ENCODE results near the gene PKP3. TPM values are rescaled to one million over a fixed set of nuclear protein-coding genes. Genes with fewer than 3 reads are reported as not detected.
"Not testable (repeated sequence)": the region's sequence is repeated elsewhere in the genome, so short reads cannot be mapped to it uniquely, and the experiment has no call there.

Gene PKP3
- total RNA-seq, 2 experiments from 2014 or later = not detected

GRCh38 chr11:396948-397548 lies 3.0 kb downstream of the PKP3 start:
- Mint-ChIP-seq H3K27me3 (ENCODE audit: low read depth) (no peaks in the 10 kb centered on the region), H3K36me3 (ENCODE audit: low read depth) (no peaks in the 10 kb centered on the region), H3K9me3 (peaks cover 4% of the 10 kb centered on the region), H3K27ac (no peak overlapping the region), H3K4me3 (no peak overlapping the region), H3K4me1 (ENCODE audit: low read depth) (peaks cover 5% of the 10 kb centered on the region)
- CTCF ChIA-PET = interaction anchor here (1.1 to 1.7 kb wide), 4 partner anchors 9 to 146 kb away, joined by 3 to 8 read pairs (median 6); no protein-coding TSS in a partner anchor
- intact Hi-C loops (cut with micrococcal nuclease) = no loop called here
- DNase-seq = peak; percentile 68

- H3K4me1 Mint-ChIP-seq (ENCODE audit: low read depth) = peaks cover 5% of the 10 kb centered on the region
- H3K27me3 Mint-ChIP-seq (ENCODE audit: low read depth) = no peaks in the 10 kb centered on the region
- CTCF ChIA-PET = no interaction called here
- intact Hi-C loops (cut with micrococcal nuclease) = no loop called here
- H3K36me3 Mint-ChIP-seq (ENCODE audit: low read depth) = no peaks in the 10 kb centered on the region
- no peak for DNase-seq
- peaks cover 4% of the 10 kb centered on the region for H3K9me3 Mint-ChIP-seq
- H3K27ac Mint-ChIP-seq = no peak overlapping the region
- H3K4me3 Mint-ChIP-seq = no peak overlapping the region
Measured at GRCh38 chr11:398826-399225, 4.8 kb downstream of the PKP3 start.

DNA sequence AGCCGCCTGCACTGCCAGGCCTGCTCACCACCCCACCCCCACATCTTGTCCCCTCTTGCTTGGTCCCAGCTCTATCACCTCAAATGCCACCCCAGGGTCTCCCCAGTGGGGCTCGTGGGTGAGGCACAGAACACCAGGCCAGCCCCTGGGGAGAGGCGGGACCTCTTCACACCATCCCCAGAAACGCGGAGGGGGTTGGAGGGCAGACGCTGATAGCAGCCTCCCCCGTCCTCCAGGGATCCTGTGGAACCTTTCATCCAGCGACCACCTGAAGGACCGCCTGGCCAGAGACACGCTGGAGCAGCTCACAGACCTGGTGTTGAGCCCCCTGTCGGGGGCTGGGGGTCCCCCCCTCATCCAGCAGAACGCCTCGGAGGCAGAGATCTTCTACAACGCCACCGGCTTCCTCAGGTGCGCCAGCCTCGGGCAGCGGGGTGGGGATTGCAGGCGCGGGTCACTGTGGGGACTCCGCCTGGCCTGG lies 5.8 kb downstream of the PKP3 start:
- intact Hi-C loops (cut with micrococcal nuclease) = no loop called here
- H3K36me3 Mint-ChIP-seq (ENCODE audit: low read depth) = no peaks in the 10 kb centered on the region

DNA sequence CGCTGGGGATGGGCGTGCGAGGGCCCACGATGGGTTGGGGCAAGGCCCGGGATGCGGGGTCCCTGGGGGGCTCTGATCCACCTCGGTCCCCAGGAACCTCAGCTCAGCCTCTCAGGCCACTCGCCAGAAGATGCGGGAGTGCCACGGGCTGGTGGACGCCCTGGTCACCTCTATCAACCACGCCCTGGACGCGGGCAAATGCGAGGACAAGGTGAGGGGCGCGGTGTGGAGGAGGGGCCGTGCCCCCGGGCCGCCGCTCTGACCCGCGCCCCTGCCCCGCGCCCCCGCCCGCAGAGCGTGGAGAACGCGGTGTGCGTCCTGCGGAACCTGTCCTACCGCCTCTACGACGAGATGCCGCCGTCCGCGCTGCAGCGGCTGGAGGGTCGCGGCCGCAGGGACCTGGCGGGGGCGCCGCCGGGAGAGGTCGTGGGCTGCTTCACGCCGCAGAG lies 6.3 kb downstream of the PKP3 start:
- H3K9me3 Mint-ChIP-seq = peaks cover 4% of the 10 kb centered on the region
- H3K27ac Mint-ChIP-seq = no peak overlapping the region
- H3K36me3 Mint-ChIP-seq (ENCODE audit: low read depth) = peaks cover under 1% of the 10 kb centered on the region
- H3K27me3 Mint-ChIP-seq (ENCODE audit: low read depth) = no peaks in the 10 kb centered on the region
- H3K4me1 Mint-ChIP-seq (ENCODE audit: low read depth) = peaks cover 5% of the 10 kb centered on the region
- CTCF ChIA-PET = no interaction called here
- intact Hi-C loops (cut with micrococcal nuclease) = no loop called here
- H3K4me3 Mint-ChIP-seq = no peak overlapping the region
- no peak for DNase-seq

More for the DNA sequence above, 5.8 kb downstream of the PKP3 start:
- CTCF ChIA-PET = no interaction called here
- H3K27me3 Mint-ChIP-seq (ENCODE audit: low read depth) = no peaks in the 10 kb centered on the region
- H3K4me1 Mint-ChIP-seq (ENCODE audit: low read depth) = peaks cover 5% of the 10 kb centered on the region
- no peak for DNase-seq
- H3K9me3 Mint-ChIP-seq = peaks cover 4% of the 10 kb centered on the region
- no peak overlapping the region for H3K4me3 Mint-ChIP-seq
- no peak overlapping the region for H3K27ac Mint-ChIP-seq

- H3K4me1 Mint-ChIP-seq (ENCODE audit: low read depth); CTCF ChIA-PET; H3K9me3 Mint-ChIP-seq; H3K27me3 Mint-ChIP-seq (ENCODE audit: low read depth); intact Hi-C loops (cut with micrococcal nuclease); DNase-seq; H3K4me3 Mint-ChIP-seq; H3K27ac Mint-ChIP-seq; H3K36me3 Mint-ChIP-seq (ENCODE audit: low read depth): not testable (repeated sequence)
Measured at GRCh38 chr11:401196-401595, 7.2 kb downstream of the PKP3 start.

GRCh38 chr11:403021-403760 lies 9.2 kb downstream of the PKP3 start:
- Mint-ChIP-seq H3K36me3 (ENCODE audit: low read depth) (peaks cover 1% of the 10 kb centered on the region), H3K4me3 (no peak overlapping the region), H3K9me3 (peaks cover 4% of the 10 kb centered on the region), H3K4me1 (ENCODE audit: low read depth) (peaks cover 4% of the 10 kb centered on the region), H3K27me3 (ENCODE audit: low read depth) (no peaks in the 10 kb centered on the region), H3K27ac (no peak overlapping the region)
- DNase-seq = no peak
- CTCF ChIA-PET = no interaction called here
- intact Hi-C loops (cut with micrococcal nuclease) = no loop called here

DNA sequence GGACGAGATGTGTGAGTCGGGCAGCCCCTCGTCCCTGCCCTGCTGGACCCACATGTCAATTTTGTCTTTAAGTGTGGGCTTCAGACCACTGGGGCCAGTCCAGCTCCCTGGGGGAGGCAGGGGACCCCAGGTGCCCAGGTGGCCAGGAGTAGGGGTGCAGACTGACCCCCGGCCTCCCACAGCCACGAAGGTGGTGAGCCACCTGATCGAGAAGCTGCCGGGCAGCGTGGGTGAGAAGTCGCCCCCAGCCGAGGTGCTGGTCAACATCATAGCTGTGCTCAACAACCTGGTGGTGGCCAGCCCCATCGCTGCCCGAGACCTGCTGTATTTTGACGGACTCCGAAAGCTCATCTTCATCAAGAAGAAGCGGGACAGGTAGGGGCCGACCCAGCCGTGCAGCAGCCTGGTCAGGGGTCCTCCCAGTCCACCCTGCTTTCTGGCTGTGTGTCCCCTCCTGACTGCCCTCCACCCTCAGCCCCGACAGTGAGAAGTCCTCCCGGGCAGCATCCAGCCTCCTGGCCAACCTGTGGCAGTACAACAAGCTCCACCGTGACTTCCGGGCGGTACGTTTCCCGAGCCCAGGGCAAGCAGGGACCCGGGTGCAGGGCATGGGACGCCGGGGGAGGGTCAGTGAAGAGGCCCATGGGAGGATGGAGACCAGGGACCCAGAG lies 9.9 kb downstream of the PKP3 start:
- H3K4me3 Mint-ChIP-seq = no peak overlapping the region
- no peak overlapping the region for H3K27ac Mint-ChIP-seq
- H3K4me1 Mint-ChIP-seq (ENCODE audit: low read depth) = peaks cover 2% of the 10 kb centered on the region
- DNase-seq = no peak
- CTCF ChIA-PET = no interaction called here
- H3K9me3 Mint-ChIP-seq = peaks cover under 1% of the 10 kb centered on the region
- intact Hi-C loops (cut with micrococcal nuclease) = no loop called here
- H3K27me3 Mint-ChIP-seq (ENCODE audit: low read depth) = no peaks in the 10 kb centered on the region
- peaks cover 1% of the 10 kb centered on the region for H3K36me3 Mint-ChIP-seq (ENCODE audit: low read depth)

- no peak overlapping the region for H3K4me3 Mint-ChIP-seq
- CTCF ChIA-PET = interaction anchor here (0.9 kb wide), 1 partner anchor 44 kb away, joined by 4 read pairs; no protein-coding TSS in a partner anchor
- DNase-seq = no peak
- H3K9me3 Mint-ChIP-seq = no peaks in the 10 kb centered on the region
- H3K27ac Mint-ChIP-seq = no peak overlapping the region
- H3K36me3 Mint-ChIP-seq (ENCODE audit: low read depth) = peaks cover 1% of the 10 kb centered on the region
- H3K27me3 Mint-ChIP-seq (ENCODE audit: low read depth) = no peaks in the 10 kb centered on the region
- intact Hi-C loops (cut with micrococcal nuclease) = no loop called here
- H3K4me1 Mint-ChIP-seq (ENCODE audit: low read depth) = peaks cover 2% of the 10 kb centered on the region
Measured at GRCh38 chr11:404551-405264, 10.7 kb downstream of the PKP3 start.

DNA sequence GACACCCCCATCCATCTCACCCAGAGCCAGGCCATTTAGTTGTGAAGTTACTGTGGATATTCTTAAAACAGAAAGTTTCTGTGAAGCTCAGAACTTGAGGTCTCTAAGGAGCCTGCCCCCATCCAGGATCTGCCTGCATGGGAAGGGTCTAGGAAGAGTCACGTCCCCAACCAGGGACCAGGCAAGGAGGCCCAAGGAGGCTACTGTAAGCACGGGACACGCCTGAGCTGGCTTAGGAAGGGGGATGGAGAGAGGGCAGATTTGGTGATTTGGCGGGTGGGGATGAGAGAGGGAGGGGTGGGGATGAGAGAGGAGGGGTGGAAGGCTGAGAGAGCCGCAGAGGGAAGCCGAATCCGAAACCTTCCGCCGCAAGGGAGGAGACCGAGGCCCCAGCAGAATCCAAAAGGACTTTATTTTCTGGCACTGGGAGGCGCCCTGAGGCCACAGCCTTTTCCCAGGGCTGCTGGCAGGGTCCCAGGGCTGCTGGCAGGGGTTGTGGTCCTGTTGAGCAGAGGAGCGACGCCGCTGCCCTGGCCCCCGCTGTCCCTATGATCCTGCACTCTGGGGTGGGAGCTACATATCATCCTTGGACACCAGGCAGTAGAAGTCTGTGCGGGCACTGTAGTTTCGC lies 11.4 kb downstream of the PKP3 start:
- no peak for DNase-seq
- H3K36me3 Mint-ChIP-seq (ENCODE audit: low read depth) = peaks cover 1% of the 10 kb centered on the region
- H3K4me3 Mint-ChIP-seq = peak overlapping the region; percentile 52
- intact Hi-C loops (cut with micrococcal nuclease) = no loop called here
- H3K9me3 Mint-ChIP-seq = no peaks in the 10 kb centered on the region
- H3K27me3 Mint-ChIP-seq (ENCODE audit: low read depth) = no peaks in the 10 kb centered on the region
- peaks cover 2% of the 10 kb centered on the region for H3K4me1 Mint-ChIP-seq (ENCODE audit: low read depth)
- H3K27ac Mint-ChIP-seq = no peak overlapping the region
- CTCF ChIA-PET = interaction anchor here (0.9 to 2.4 kb wide), 2 partner anchors 43 to 44 kb away, joined by 4 to 21 read pairs; partner anchors contain the start of gene PTDSS2

- DNase-seq = no peak
- CTCF ChIA-PET = interaction anchor here (1.5 to 2.4 kb wide), 4 partner anchors 10 to 113 kb away, joined by 3 to 21 read pairs (median 6); partner anchors contain the start of gene PTDSS2
- intact Hi-C loops (cut with micrococcal nuclease) = loop anchor here (2.0 kb wide), 1 partner anchor 137 kb away; no protein-coding TSS in a partner anchor
- Mint-ChIP-seq H3K27ac (no peak overlapping the region), H3K36me3 (ENCODE audit: low read depth) (peaks cover 1% of the 10 kb centered on the region), H3K4me3 (peak overlapping the region; percentile 58), H3K4me1 (ENCODE audit: low read depth) (peaks cover 2% of the 10 kb centered on the region), H3K27me3 (ENCODE audit: low read depth) (no peaks in the 10 kb centered on the region), H3K9me3 (no peaks in the 10 kb centered on the region)
Measured at GRCh38 chr11:405954-406795, 12.2 kb downstream of the PKP3 start.

All from activated naive CD4-positive, alpha-beta T cell treated with anti-CD3 and anti-CD28 coated beads for 36 hours (primary cell).